RKO (cell line): Measurements from ENCODE around the gene TOP1.
A peak's percentile ranks its signal among the peaks of the same experiment; 100 is the strongest.
"Not testable (repeated sequence)": the region's sequence is repeated elsewhere in the genome, so short reads cannot be mapped to it uniquely, and the experiment has no call there.

ENCODE experiments used
- DNase-seq: peaks from one replicate; pipeline ENCODE4 v3.0.0-alpha.2; 2016; ENCODE audit warnings: low spot score

TOP1 gene

GRCh38 chr20:41028359-41029149 lies at the start of gene TOP1:
TOP1 (plus strand) TSS chr20:41028822; CDS start chr20:41029068, 246 bp downstream.
- DNase-seq = peak; percentile 100

DNA sequence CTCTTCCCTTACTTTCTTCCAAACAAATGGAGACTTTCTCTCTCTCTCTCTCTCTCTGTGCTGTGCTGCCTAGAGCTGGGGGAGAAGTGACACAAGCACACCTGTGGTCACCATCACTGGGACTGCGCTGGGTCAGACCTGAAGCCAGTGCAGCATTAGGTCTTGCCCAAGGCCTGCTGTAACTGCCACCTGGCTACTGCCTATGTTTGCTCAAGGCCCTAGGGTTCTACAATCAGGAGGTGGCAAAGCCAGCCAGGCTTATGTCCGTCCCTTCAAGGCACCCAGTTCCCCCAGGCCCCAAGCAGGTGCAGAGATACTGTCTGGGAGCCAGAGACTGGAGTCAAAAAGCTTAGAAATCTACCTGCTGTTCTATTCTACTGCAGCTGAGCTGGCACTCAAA lies 49.4 kb upstream of the TOP1 start:
- DNase-seq = no peak

- DNase-seq = no peak
Measured at GRCh38 chr20:40980106-40980827, 48.4 kb upstream of the TOP1 start.

GRCh38 chr20:40980828-40981310 lies 47.8 kb upstream of the TOP1 start:
- DNase-seq = no peak

GRCh38 chr20:40982415-40983145 lies 46.0 kb upstream of the TOP1 start:
- DNase-seq = no peak

DNA sequence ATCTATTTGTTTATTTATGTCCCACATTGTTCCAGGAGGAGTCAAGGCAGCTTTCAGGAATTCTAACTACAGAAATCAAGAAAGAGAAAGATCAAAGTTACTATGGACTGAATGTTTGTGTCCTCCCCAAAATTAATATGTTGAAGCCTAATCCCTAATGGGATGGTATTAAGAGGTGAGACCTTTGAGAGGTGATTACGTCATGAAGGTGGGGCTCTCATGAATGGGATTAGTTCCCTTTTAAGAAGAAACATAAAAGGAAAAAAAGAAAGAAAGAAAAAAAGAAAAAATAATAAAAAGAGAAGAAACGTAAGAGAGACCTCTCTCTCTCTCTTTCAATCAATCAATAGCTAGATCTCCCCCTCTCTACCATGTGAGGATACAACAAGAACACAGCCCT lies 44.7 kb upstream of the TOP1 start:
- no peak for DNase-seq

GRCh38 chr20:40984496-40984895 lies 44.1 kb upstream of the TOP1 start:
- no peak for DNase-seq

DNA sequence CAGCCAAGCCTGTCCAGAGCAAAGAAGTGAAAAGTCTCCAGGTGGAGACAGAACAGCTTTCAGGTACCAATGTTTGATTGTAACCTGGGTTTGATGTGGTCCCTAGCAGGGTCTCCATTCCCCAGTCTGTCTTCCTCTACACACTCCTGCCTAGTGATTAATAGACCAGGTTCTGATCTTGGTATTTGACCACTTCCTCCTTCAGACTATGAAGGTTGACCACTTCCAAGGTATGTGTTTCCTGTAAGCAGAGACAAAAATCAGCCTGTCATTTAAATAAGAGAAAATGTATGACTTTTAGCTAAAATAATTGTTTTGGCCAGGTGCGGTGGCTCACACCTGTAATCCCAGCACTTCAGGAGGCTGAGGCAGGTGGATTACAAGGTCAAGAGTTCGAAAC lies 41.8 kb upstream of the TOP1 start:
- DNase-seq = no peak

DNA sequence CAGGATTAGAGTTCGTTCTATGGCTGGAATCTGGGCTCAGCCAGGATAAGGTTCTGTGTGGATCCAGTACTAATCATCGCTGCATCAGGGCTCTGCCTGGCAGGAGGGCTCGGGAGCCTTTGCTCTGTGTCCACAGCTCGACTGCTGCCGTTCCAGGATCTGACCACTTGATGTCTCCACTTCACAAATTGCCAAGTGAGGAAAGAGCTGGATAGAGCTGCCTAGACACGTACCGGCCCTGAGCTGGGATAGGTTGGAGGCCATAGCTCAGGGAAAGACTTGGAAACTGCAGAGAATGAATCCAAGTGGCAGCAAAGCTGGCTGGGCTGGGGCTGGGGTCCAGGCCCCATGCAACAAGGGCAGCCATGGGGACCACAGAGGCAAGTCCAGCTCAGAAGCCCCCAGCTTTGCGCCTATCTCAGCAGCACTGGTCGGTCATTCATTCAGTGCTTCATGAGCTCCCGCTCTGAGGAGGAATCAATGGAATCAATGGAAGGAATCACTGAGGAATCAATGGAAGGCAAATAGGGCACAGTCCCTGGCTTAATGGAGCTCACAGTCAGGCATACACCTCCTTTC lies 38.0 kb upstream of the TOP1 start:
- peak; percentile 91 for DNase-seq

GRCh38 chr20:40991181-40991889 lies 37.3 kb upstream of the TOP1 start:
- no peak for DNase-seq

DNA sequence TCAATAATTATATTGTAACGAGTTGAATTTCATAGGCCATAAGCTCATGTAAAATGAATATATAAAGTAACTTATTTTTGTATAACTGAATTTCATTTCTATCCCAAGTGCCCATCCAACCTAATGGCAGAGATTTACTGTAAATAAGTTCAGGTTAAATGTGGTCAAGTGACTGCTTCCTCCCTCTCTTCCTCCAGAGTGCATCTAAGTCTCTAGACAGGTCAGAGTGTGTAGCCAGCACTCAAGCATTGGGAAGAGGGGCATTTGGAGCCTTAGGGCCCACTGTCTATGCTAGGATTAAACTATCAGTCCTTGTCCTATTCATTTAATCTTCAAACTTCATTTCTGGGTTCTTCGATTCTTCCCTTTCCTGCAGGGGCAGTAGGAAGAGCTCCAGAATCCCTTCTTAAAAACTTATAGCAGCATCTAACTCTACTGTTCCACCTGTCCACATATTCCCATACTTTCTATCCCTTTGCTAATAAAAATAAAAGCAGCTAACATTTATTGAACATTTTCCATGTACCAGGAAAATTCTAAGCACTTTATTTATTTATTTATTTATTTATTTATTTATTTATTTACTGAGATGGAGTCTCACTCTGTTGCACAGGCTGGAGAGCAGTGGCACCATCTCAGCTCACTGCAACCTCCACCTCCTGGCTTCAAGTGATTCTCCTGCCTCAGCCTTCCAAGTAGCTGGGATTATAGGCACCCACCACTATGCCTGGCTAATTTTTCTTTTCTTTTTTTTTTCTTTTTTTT lies 36.1 kb upstream of the TOP1 start:
- no peak for DNase-seq

DNA sequence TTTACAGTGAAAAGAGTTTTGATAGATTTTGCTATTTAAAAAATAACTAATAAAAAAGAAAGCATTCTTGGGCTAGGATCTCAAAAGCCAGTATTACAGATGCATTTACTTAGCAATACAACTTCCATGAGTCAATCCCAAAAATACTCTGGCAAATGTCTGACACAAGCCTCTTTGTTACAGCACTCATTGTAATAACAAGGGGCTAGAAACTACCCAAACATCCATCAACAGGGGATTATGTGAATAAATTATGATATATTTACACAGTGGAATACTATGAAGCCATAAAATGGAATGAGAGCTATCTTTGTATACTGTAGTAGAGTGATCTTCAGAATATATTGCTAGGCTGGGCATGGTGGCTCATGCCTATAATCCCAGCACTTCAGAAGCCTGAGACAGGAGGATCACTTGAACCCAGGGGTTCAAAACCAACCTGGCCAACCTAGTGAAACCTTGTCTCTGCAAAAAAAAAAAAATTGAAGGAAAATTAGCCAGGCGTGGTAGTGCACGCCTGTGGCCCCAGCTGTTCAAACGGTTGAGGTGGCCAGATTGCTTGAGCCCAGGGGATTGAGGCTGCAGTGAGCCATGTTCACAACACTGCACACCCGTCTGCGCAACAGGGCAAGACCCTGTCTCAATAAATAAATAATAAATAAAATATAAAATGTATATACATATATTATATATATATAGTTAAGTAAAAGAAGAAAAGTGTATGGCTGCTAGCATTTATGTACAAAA lies 34.7 kb upstream of the TOP1 start:
- DNase-seq = no peak

GRCh38 chr20:40996326-40996725 lies 32.3 kb upstream of the TOP1 start:
- DNase-seq = no peak

DNA sequence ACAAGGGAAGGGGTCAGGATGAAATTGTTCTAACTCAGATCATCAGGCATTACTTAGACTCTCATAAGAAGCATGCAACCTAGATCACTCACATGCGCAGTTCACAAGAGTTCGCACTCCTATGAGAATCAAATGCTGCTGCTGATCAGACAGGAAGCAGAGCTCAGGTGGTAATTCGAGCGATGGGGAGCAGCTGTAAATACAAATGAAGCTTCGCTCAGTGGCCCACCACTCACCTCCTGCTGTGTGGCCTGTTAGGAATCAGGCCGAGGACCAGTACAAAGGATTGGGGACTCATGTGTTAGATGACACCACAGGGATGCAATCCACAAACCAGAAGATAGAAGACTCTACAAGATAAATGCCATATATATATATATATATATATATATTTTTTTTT lies 31.5 kb upstream of the TOP1 start:
- DNase-seq = no peak

DNA sequence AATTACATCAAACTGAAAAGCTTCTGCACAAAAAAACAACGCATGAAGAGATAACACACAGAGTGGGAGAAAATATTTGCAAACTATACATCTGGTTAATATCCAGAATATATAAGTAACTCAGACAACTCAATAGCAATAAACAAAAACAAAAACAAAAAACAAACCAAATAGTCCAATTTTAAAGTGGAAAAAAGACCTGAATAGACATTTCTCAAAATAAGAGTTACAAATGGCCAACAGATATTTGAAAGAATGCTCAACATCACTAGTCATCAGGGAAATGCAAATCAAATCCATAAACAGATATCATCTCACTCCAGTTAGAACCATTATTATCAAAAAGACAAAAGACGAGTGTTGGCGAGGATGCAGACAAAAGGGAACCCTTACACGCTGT lies 28.8 kb upstream of the TOP1 start:
- DNase-seq = no peak

- no peak for DNase-seq
Measured at GRCh38 chr20:41000628-41001027, 28.0 kb upstream of the TOP1 start.

DNA sequence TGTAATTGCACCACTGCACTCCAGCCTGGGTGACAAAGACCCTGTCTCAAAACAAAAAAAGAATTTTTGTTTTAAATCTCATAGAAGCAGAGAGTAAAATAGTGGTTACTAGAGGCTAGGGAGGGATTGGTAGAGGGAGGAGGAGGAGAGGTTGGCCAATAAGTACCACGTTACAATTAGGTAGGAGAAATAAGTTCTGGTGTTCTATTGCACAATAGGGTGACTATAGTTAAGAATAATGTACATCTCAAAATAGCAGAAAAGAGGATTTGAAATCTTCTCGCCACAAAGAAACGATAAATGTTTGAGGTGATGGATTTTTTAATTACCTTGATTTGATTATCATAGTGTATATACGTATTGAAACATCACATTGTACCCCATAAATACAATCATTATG lies 27.1 kb upstream of the TOP1 start:
- no peak for DNase-seq

DNA sequence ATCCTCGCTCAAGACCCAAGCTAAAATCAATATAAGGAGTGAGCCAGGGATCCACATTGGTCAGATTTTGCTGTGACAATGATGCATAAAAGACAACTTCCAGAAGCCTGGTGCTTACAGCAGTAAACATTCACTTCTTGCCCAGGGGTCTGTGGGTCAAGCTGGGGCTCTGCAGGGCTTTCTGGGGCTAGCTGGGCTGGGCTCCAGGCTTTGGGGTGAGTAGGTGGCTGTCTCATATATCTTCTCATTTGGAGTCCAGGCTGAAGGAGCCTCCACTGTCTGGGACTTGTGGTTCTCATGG lies 25.8 kb upstream of the TOP1 start:
- DNase-seq = no peak

GRCh38 chr20:41003143-41003935 lies 25.3 kb upstream of the TOP1 start:
- peak; percentile 100 for DNase-seq

DNA sequence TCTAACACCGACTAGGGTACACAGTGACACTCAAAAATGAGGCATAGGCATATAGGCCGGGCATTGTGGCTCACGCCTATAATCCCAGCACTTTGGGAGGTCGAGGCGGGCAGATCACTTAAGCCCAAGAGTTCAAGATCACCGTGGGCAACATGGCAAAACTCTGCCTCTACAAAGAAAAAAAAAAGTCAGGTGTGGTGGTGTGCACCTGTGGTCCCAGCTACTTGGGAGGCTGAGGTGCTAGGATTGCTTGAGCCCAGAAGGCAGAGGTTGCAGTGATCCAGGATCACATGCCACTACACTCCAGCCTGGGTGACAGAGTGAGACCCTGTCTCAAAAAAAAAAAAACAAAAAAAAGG lies 24.7 kb upstream of the TOP1 start:
- DNase-seq = not testable (repeated sequence)
